Uterus (tissue), 2 donors: ENCODE results near the gene LAMA5.

Experiments
- CTCF ChIP-seq, 4 experiments: fragments of 200-600 bp in 2 of 4; fragments of 450-650 bp in 2 of 4; sonication (generic) in 2 of 4; IDR thresholded peaks; one replicate each; pipeline ENCODE4 v1.5.1; 2016 to 2019; ENCODE audit warnings: antibody characterized with exemption in 4 of 4, mild to moderate bottlenecking in 2 of 4, moderate library complexity in 1 of 4
- POLR2A ChIP-seq, 2 donors: fragments of 450-650 bp; IDR thresholded peaks; one replicate each; pipeline ENCODE4 v1.6.1; 2016; ENCODE audit warnings: antibody characterized with exemption in 2 of 2, mild to moderate bottlenecking in 1 of 2, moderate library complexity in 1 of 2

- TF ChIP-seq POLR2A (IDR thresholded peaks at IDR 0.05): no peak
- TF ChIP-seq CTCF (IDR thresholded peaks at IDR 0.05): no peak
Measured at GRCh38 chr20:62300319-62300718, 66.8 kb downstream of the LAMA5 start.
